Neuronal stem cell (in vitro differentiated cells): ENCODE data around the gene CFAP97.

Source experiments
- DNase-seq: peaks from one replicate; pipeline ENCODE4 v3.0.0-alpha.2; 2013; ENCODE audit warnings: low spot score
- H2AFZ ChIP-seq: one replicate; pipeline ENCODE4 v1.6.1; 2013; ENCODE audit warnings: mild to moderate bottlenecking, low read length, inconsistent platforms
- H2AK5ac ChIP-seq: 2 replicates; pipeline ENCODE4 v1.6.1; 2013; ENCODE audit warnings: low read depth, mild to moderate bottlenecking, inconsistent platforms, low read length, moderate library complexity, mixed read lengths
- H2BK120ac ChIP-seq: 2 replicates; pipeline ENCODE4 v1.6.1; 2013; ENCODE audit warnings: low read depth, mild to moderate bottlenecking, inconsistent platforms, low read length, moderate library complexity, mixed read lengths
- H2BK12ac ChIP-seq: one replicate; pipeline ENCODE4 v1.6.1; 2013; ENCODE audit warnings: low read length, inconsistent platforms
- H2BK15ac ChIP-seq: 2 replicates; pipeline ENCODE4 v1.6.1; 2013; ENCODE audit warnings: mild to moderate bottlenecking, low read length, inconsistent platforms, mixed read lengths
- H2BK5ac ChIP-seq: one replicate; pipeline ENCODE4 v1.6.1; 2013; ENCODE audit warnings: inconsistent platforms, mild to moderate bottlenecking, low read length, moderate library complexity
- H3K14ac ChIP-seq: one replicate; pipeline ENCODE4 v1.6.1; 2013; ENCODE audit warnings: low read length, inconsistent platforms
- H3K18ac ChIP-seq: 2 replicates; pipeline ENCODE4 v1.6.1; 2013; ENCODE audit warnings: low read length, inconsistent platforms
- H3K23ac ChIP-seq: 2 replicates; pipeline ENCODE4 v1.6.1; 2013; ENCODE audit warnings: low read depth, mild to moderate bottlenecking, mixed read lengths, low read length, inconsistent platforms; ENCODE audit not compliant: poor library complexity
- H3K27ac ChIP-seq: replicated peaks from 3 replicates; pipeline ENCODE4 v1.5.1; 2013; ENCODE audit warnings: low read length, inconsistent platforms
- H3K27me3 ChIP-seq, 3 experiments: 2 replicates each; pipeline ENCODE4 v1.6.1; 2013; ENCODE audit warnings: low read length in 3 of 3, mild to moderate bottlenecking in 2 of 3, inconsistent platforms in 1 of 3, low read depth in 1 of 3, mixed read lengths in 1 of 3, moderate library complexity in 1 of 3; ENCODE audit not compliant: control insufficient read depth in 3 of 3, insufficient read depth in 3 of 3
- H3K36me3 ChIP-seq, 2 donors: replicated peaks in 1 of 2; 2 replicates each; pipeline ENCODE4 v1.6.1; 2013; ENCODE audit warnings: low read length in 2 of 2; ENCODE audit not compliant: control insufficient read depth in 2 of 2, insufficient read depth in 2 of 2
- H3K4ac ChIP-seq: 2 replicates; pipeline ENCODE4 v1.6.1; 2013; ENCODE audit warnings: inconsistent platforms, mild to moderate bottlenecking, low read length, moderate library complexity
- H3K4me1 ChIP-seq, 2 donors: 1 replicate in 1 of 2; 2 replicates in 1 of 2; pipeline ENCODE4 v1.6.1; 2013; ENCODE audit warnings: low read length in 2 of 2, low read depth in 1 of 2; ENCODE audit not compliant: control insufficient read depth in 2 of 2, insufficient read depth in 1 of 2
- H3K4me2 ChIP-seq: one replicate; pipeline ENCODE4 v1.6.1; 2013; ENCODE audit warnings: mild to moderate bottlenecking, low read length, inconsistent platforms; ENCODE audit not compliant: insufficient read depth, poor library complexity, severe bottlenecking
- H3K4me3 ChIP-seq, 2 donors: 2 replicates each; pipeline ENCODE4 v1.5.1; 2013; ENCODE audit warnings: low read length in 2 of 2, mild to moderate bottlenecking in 2 of 2, inconsistent platforms in 1 of 2, moderate library complexity in 1 of 2
- H3K79me1 ChIP-seq: one replicate; pipeline ENCODE4 v1.6.1; 2013; ENCODE audit warnings: low read depth, mild to moderate bottlenecking, inconsistent platforms, low read length, moderate library complexity
- H3K9ac ChIP-seq: one replicate; pipeline ENCODE4 v1.6.1; 2013; ENCODE audit warnings: mild to moderate bottlenecking, low read depth, low read length, inconsistent platforms; ENCODE audit not compliant: poor library complexity
- H3K9me3 ChIP-seq, 2 donors: replicated peaks in 1 of 2; 2 replicates each; pipeline versions ENCODE3 to v1.6.1; 2013; ENCODE audit warnings: low read length in 2 of 2, mild to moderate bottlenecking in 2 of 2, inconsistent platforms in 1 of 2, low read depth in 1 of 2, mixed read lengths in 1 of 2, moderate library complexity in 1 of 2; ENCODE audit not compliant: control insufficient read depth in 2 of 2, insufficient read depth in 1 of 2
- H4K8ac ChIP-seq: one replicate; pipeline ENCODE4 v1.6.1; 2013; ENCODE audit warnings: low read depth, mild to moderate bottlenecking, inconsistent platforms, low read length, moderate library complexity
- H4K91ac ChIP-seq: one replicate; pipeline ENCODE4 v1.6.1; 2013; ENCODE audit warnings: low read length, low read depth, mild to moderate bottlenecking, inconsistent platforms; ENCODE audit not compliant: poor library complexity
- WGBS, 2 donors: extraction: QIAGEN DNeasy Blood & Tissue Kit; methylation state at CpG; one replicate each; pipeline ENCODE4 v1.1.7; 2013; ENCODE audit warnings: missing lambda C conversion rate in 2 of 2, mixed read lengths in 1 of 2; ENCODE audit not compliant: insufficient read length in 2 of 2, insufficient replicate concordance in 1 of 2; ENCODE audit errors: extremely low coverage in 2 of 2; 5-methylcytosine and 5-hydroxymethylcytosine counted together

The CFAP97 gene

GRCh38 chr4:185165605-185166063 is 38.2 kb downstream of the CFAP97 start:
- Histone ChIP-seq H3K27ac (no peak overlapping the region), H2BK12ac (no peak overlapping the region), H3K4me2 (no peak overlapping the region), H3K9ac (no peak overlapping the region), H2BK120ac (no peak overlapping the region), H2AFZ (no peak overlapping the region), H4K91ac (no peak overlapping the region), H3K4me3 (no peak overlapping the region), H3K4ac (no peak overlapping the region), H3K27me3 (no peaks in the 10 kb centered on the region), H3K79me1 (no peaks in the 10 kb centered on the region), H2AK5ac (no peak overlapping the region), H2BK5ac (no peak overlapping the region), H2BK15ac (no peak overlapping the region), H4K8ac (no peak overlapping the region), H3K14ac (no peak overlapping the region), H3K36me3 (peaks cover 4 to 87% of the 10 kb centered on the region in 2 donors), H3K4me1 (peaks cover 3 to 7% of the 10 kb centered on the region in 2 donors), H3K18ac (no peak overlapping the region), H3K9me3 (no peaks in the 10 kb centered on the region), H3K23ac (no peak overlapping the region)
- no peak for DNase-seq
- WGBS, 2 donors, result no CpG with 5 or more reads among the region's 2 CpGs

GRCh38 chr4:185151296-185151695 is 52.5 kb downstream of the CFAP97 start:
- H2BK5ac ChIP-seq, result no peak overlapping the region
- no peak for DNase-seq
- H3K4me3 ChIP-seq, result no peak overlapping the region
- H2AK5ac ChIP-seq, result no peak overlapping the region
- no peak overlapping the region for H3K27ac ChIP-seq
- no peak overlapping the region for H2BK12ac ChIP-seq
- no peaks in the 10 kb centered on the region for H3K79me1 ChIP-seq
- H4K91ac ChIP-seq, result no peak overlapping the region
- WGBS, 2 donors, result no CpG with 5 or more reads among the region's 1 CpG
- no peak overlapping the region for H3K14ac ChIP-seq
- peaks cover 3 to 49% of the 10 kb centered on the region in 2 donors for H3K36me3 ChIP-seq
- no peak overlapping the region for H2BK15ac ChIP-seq
- H4K8ac ChIP-seq, result no peak overlapping the region
- no peak overlapping the region for H2BK120ac ChIP-seq
- no peak overlapping the region for H2AFZ ChIP-seq
- peaks cover 0 to 2% of the 10 kb centered on the region in 2 donors for H3K9me3 ChIP-seq
- no peak overlapping the region for H3K4ac ChIP-seq
- no peak overlapping the region for H3K4me2 ChIP-seq
- no peaks in the 10 kb centered on the region for H3K4me1 ChIP-seq
- H3K27me3 ChIP-seq, result no peaks in the 10 kb centered on the region
- H3K18ac ChIP-seq, result no peak overlapping the region
- H3K9ac ChIP-seq, result no peak overlapping the region
- H3K23ac ChIP-seq, result no peak overlapping the region

DNA sequence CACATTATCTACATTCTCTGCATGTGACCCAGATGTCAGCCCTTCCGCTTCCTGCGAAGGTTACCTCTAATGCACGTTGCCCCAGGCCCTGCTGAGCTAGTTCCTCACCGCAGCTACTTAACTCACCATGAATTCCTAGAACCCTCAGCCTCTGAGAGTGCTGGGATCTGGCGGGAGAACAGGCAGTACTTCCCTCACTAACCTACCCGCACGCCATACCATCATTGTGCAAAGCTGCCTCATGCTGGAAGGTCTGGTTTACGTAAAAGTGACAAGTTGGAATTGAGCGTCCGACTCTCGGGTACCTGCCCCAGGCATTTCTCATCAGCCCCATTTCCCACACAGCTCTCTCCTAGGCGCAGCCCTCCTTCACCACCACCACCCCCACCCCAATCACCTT is 54.4 kb downstream of the CFAP97 start:
- Histone ChIP-seq H2BK12ac (no peak overlapping the region), H3K23ac (no peak overlapping the region), H3K14ac (no peak overlapping the region), H3K9me3 (peaks cover 0 to 2% of the 10 kb centered on the region in 2 donors), H3K79me1 (peaks cover 5% of the 10 kb centered on the region), H2BK5ac (no peak overlapping the region), H4K91ac (no peak overlapping the region), H3K4ac (no peak overlapping the region), H2BK120ac (no peak overlapping the region), H3K18ac (no peak overlapping the region), H3K9ac (no peak overlapping the region), H3K36me3 (peaks cover 12 to 64% of the 10 kb centered on the region in 2 donors), H3K4me2 (no peak overlapping the region), H3K4me3 (no peak overlapping the region), H4K8ac (no peak overlapping the region), H3K27ac (no peak overlapping the region), H2BK15ac (no peak overlapping the region), H3K27me3 (no peaks in the 10 kb centered on the region), H2AK5ac (no peak overlapping the region), H3K4me1 (peaks cover 0 to 4% of the 10 kb centered on the region in 2 donors), H2AFZ (no peak overlapping the region)
- no peak for DNase-seq
- WGBS, 2 donors, result no CpG with 5 or more reads among the region's 12 CpGs

GRCh38 chr4:185145572-185145971 is 58.2 kb downstream of the CFAP97 start:
- Histone ChIP-seq H2BK120ac (no peak overlapping the region), H3K79me1 (peaks cover 8% of the 10 kb centered on the region), H3K9ac (no peak overlapping the region), H3K23ac (peak overlapping the region; percentile 75), H4K8ac (no peak overlapping the region), H2BK15ac (no peak overlapping the region), H2AK5ac (no peak overlapping the region), H3K4ac (no peak overlapping the region), H3K4me3 (no peak overlapping the region), H2BK5ac (no peak overlapping the region), H2AFZ (no peak overlapping the region), H3K27ac (no peak overlapping the region), H3K36me3 (peaks cover 12 to 44% of the 10 kb centered on the region in 2 donors), H3K27me3 (no peaks in the 10 kb centered on the region), H4K91ac (no peak overlapping the region), H2BK12ac (no peak overlapping the region), H3K18ac (no peak overlapping the region), H3K9me3 (peaks cover 0 to 2% of the 10 kb centered on the region in 2 donors), H3K14ac (peak overlapping the region; percentile 79), H3K4me2 (no peak overlapping the region), H3K4me1 (peaks cover 4 to 6% of the 10 kb centered on the region in 2 donors)
- WGBS, 2 donors, result no CpG with 5 or more reads among the region's 13 CpGs
- no peak for DNase-seq
